GDM1 (cell line): ENCODE results near the gene GJB2.
"Not testable (repeated sequence)": the region's sequence is repeated elsewhere in the genome, so short reads cannot be mapped to it uniquely, and the experiment has no call there.

Source experiments
- DNase-seq: peaks from one replicate; lab custom pipeline; 2025; lab: John Stamatoyannopoulos, UW

The GJB2 gene

DNA sequence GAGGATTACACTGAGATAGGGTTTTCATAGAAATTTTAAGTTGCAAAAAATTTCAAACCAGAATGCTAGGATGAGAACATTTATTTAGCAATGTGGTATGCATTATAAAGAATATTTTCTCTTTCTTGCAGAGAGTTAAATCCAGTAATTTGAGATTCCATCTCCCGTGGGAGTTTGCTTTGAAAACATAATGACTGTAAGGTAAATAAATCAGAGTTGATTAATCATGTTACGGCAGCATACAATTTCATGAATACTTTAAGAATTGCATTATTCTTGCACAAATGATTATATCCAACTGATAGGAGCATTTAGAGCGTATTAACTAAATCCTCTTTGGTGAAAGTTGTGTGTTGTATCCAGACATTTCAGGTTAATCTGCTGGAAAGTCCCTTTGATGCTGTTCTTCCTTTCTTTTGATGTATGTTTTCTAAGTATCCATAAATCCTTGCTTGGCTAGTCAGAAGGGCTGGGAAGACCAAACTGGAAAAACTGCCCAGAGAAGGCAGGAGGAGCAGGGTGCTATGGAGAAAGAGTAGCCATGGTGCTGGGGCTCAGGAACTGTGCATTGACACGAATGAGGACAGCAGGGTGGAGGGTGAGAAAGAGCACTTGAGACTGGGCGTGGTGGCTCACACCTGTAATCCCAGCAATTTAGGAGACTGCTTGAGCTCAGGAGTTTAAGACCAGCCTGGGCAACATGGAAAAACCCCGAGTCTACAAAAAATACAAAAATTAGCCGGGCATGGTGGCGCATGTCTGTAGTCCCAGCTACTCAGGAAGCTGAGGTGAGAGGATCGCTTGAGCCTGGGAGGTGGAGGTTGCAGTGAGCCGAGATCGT lies 27.1 kb downstream of the GJB2 start:
- no peak for DNase-seq

DNA sequence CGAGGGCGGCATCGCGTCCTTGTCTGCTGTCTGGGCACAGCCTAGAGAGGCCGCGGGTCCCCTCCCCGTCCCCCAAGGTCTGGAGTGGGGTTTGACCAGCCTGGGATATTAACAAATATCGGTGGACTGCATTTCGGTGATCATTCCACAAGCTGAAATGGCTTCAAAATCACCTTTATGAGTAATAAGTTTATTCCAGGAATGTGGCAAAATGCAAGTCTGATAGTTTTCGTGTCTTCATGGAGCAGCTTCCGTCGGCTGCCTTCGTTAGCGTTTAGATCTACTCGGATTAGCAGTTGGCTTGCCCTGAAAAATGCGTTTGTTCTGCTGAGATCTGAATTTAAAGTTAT lies 30.8 kb downstream of the GJB2 start:
- no peak for DNase-seq

DNA sequence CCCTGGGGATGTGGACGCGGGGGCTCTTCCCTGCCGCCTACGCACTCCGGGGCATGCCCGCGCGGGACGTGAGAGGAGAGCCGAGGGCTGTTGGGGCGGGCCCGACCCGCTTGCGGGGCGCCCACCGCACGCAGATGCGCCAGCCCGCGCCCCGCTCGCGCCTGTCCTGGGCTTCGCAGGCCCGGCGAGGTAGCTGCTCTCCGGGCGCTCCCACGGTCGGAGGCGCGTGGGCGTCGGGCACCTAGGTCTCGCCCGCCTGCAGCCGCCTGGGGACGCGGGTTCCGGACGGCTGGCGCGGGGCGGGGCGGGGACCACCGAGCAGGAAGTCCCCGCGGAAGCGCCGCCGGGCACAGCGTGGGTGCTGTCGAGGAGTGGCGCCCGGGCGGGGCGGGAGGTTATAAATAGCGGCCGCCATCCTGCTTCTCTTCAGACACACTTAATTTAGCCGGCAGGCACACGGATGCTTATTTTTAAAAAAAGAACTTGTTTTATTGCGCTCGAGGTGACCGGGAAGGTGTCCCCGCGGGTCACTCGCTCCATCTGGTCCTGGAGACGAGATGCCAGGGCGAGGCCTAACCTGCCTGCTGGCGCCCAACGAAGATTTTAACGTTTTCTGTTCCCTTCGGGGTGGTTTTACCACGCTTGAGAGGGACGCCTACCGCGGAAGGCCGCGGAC lies 31.3 kb downstream of the GJB2 start:
- DNase-seq = peak; percentile 18

DNA sequence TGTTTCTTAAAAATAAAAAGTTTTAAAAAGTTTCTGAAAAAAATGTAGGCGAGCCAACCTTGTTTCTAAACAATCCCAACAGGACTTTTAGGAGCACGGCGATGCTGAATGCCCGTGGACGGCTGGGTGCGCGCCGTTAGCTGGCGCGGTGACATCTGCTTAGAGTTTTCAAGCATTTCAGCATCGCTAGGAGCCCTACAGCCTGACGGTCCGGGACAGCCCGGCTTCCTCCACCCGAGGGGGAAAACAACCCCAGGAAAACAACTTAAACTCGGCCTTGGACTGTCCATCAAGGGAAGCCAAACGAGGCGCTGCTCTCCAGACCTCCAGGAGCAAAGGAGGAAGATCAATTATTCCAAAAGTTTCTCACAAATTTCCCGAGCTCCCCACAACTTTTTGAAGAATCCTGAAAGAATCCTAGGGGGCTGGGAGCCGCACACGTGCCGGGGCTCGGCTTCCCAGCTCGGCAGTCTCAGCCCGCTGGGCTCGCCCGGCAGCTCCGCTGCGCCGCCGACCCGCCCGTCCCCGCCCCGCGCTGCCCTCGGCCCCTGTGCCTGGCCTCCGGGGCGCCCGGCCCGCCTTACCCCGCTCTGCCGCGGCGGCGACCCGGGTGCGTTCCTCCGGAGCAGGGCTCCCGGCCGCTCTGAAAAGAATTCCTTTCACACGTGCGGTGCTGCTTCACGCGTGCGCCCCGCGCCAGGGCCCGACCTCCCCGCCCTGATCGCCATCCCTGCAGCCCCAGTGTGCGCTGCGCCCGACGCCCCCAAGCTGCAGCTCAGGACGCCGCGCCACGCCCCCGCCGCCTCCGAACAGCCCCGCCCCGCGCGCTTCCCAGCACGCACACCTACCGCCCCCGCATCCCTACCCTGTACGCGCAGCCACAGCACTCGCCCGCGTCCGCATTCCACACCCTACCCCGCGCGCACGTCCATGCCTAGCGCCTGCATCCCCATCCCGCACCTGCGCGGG lies 32.1 kb downstream of the GJB2 start, which contains the start of gene GJA3:
Gene GJA3 (minus strand): TSS at position 747 of the 969 bp plus-strand sequence. CDS start 17,764 bp downstream, outside the sequence.
- DNase-seq = peak; percentile 6

DNA sequence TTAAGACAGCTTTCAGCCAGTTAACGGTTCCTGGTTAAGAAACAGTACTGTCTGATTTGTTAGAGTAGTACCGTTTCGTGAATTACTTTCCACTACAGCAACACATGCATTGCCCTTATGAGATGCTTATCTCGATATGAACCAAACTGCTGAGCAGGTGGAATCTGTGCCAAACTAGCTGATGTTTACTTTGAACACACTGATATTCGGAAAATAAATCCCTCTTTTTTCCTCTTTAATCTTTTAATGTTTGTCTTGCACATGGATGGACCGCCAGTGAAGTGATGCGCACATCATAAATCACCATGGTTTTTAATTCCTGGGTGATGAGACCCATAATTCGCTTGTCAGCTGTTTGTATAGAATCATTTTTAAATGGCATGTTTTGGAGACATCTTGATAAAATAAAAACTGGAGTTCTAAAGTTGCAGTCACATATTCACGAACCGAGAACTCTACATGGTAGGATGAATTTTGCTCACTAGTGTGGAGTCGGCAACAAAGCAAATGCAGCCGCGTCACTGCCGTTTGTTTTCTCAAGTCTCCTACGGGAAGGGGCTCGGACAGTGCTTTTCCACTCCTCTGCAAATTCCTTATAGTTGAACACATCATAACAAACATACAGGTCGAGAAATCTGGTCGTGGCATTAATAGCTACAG lies 33.0 kb downstream of the GJB2 start:
- DNase-seq = no peak

DNA sequence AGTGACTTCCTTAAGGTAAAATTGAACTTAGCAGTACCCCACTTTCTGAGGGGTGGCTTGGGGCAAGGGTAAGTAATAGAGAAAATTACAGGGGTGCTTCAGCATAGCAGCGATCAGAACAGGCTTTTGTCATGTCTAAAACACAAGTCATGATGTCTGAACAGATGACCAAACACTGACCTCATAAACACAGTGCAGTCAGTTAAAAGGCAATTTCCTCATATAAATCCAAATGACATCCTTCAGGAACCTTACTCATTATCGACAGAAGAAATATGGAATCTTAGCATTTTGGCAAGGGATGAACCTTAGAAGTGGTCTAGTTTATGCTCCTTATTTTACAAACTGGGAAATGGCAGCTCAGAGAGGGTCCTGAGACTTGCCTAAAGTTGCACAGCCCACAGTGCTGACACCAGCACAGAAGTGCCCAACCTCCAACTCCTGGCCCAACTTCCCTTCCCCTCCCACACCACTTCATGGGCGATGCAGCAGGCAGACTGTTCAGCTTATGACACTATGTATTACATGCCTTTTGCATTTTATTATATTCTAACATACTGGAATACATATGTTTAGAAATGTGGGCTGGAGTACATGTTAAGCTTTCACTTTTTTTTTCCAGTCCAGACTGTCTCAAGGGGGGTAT lies 35.5 kb downstream of the GJB2 start:
- peak; percentile 23 for DNase-seq

DNA sequence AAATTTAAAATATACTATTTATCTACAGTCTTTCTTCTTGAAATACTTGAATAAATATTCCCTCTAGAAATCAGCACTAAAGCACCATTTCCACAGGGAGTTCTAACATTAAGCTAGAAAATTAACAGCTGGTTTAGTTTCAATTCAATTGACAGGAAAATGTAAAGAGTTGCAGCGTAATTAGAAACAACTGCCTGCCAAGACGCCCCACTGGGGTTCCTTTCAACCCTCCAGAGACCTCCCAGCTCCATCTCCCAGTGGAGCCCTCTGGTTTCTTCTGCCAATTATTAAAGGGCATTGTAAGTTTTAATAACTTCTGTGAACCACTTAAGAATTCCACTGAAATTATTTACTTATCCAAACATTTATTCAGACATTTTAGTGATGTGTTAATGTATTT lies 36.0 kb downstream of the GJB2 start:
- DNase-seq = no peak

DNA sequence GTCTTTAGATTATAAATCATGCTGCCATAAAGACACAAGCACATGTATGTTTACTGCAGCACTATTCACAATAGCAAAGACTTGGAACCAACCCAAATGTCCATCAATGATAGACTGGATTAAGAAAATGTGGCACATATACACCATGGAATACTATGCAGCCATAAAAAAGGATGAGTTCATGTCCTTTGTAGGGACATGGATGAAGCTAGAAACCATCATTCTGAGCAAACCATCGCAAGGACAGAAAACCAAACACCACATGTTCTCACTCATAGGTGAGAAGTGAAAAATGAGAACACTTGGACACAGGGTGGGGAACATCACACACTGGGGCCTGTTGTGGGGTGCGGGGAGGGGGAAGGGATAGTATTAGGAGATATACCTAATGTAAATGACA lies 39.4 kb downstream of the GJB2 start:
- not testable (repeated sequence) for DNase-seq

DNA sequence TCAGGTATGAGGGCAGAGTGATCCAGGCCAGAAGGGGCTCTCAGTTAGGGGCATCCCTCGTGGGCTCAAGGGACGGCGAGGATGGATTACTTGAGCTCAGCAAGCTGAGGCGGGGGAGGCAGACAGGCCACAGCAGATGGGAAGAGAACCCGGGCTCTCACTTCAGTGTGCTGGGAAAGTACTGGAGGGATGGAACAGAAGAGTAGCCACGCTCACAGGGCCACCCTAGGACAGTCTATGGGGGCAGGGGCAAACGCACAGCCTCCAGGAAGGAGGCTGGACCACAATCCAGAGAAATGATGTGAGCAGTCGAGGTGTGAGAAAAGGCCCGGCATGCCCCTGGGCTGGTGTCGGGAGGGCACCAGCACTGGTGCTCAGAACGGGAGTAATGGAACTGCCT lies 41.1 kb downstream of the GJB2 start:
- DNase-seq = no peak

DNA sequence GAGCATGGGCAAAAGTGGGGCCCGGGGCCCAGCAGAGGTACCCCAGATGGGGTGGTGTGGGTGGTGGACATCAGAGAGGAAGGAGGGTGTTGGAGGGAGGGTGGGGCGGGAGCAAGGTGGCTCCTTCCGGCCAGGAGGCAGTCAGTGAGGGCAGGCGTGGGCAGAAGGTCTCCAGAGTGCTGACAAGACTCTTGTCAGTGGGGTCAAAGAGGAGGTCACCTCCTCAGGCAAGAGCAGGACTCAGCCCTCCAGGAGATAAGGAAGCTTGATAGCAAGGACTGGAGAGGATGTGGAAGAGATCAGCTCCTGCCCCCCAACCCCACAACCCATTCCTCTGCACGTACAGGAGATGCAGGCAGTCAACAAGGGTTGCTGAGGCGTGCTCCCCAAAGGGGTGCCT lies 41.7 kb downstream of the GJB2 start:
- DNase-seq = no peak

DNA sequence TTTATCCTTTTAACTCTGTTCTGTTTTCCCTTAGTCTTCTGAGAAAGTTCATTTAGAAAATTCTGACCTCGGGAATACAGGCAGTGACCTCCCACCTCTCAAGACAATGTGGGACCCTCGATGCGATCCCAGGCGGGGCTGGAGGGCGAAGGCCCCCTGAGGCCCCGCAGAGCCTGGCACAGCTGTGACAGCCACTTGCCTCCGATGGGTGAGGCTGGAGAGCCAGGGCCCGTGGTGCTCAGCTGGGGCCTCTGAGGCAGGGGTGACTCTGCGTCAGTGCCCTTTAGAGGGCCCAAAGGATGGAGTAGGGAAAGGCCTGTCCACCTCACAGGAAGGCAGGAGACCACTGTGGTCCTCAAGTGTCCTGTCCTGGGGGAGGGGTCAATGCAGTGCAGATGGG lies 42.2 kb downstream of the GJB2 start:
- DNase-seq = no peak

DNA sequence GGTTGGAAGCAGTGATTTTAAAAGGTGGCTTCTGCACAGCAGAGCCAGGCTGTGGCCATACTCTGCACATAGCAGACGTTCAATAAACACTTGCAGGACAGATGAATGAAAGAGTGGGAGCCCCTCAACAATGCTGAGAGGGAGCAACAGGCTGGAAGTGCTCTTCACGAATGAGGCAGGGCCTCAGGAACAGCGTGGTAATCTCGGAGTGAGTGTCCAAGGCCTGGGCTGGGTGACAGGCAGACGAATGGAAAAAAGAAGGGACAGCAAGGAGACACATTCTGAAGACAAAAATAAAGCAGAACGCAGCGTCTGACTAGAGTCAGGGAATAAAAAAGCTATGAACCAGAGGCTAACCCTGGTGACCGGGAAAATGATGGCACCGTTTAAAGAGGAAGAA lies 43.0 kb downstream of the GJB2 start:
- DNase-seq = no peak

DNA sequence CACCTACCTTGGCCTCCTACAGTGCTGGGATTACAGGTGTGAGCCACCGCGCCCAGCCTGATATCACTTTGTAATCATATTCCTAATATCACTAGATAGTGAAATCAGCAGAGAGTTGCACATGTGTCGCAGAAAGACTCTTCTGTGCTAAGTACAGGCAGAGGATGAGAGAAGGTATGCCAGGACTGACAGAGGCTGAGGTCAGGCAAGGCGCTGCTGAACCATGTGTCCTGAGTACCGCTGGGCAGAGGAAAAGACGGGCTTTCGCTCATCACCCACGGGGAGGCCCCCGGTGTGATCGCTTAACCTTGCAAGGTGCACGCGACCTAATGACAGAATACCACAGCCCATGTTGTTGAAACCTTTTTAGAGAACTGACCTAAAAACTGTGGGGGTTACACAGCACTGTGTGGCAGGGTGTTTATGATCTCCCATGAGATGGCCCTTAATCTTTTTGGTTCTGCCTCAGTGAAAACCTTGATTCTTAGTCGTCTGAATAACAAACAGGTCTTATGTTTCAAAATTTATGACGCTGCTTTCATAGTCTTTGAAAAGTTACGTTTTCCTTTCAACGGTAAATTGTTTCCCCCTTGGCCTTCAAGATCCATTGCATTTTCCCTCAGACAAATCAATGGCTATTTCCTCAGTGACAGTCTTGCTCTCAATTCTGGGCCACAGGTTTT lies 44.1 kb downstream of the GJB2 start:
- DNase-seq = no peak

DNA sequence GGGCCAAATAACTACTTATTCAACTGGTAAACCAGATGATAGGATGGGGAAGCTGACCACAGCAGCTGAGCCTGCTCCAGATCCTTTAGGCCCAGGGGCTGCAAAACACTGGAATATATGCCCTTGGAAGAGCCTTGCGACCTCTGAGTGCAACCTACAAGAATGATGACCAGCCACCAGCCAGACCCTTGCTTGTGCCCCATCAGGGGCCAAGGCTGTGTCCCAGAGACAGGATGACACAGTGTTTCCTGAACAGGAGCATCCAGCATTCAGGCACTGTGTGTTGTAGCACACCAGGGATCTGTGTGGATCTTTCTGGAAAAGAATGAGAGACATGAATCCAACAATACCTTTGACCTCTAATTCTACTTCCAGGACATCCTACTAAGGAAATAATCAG lies 46.4 kb downstream of the GJB2 start:
- DNase-seq = no peak

DNA sequence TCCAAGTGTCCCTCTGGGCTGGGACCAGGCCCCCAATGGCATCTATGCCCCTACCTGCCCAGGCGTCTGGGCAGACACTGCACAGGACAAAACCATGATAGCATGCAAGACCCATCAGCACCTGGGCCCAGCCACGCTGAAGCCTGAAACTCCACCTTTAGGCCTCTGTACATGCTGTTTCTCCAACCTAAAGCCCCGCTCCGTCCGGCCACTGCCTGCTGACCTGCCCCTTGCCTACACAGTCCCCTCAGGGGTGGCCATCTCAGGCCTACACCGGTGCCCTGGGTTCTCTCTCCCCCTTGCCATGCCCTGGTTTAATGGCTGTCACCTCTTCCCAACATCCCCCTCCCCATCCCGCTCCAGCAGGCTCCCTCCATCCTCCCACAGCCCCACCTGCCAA lies 47.2 kb downstream of the GJB2 start:
- DNase-seq = no peak

DNA sequence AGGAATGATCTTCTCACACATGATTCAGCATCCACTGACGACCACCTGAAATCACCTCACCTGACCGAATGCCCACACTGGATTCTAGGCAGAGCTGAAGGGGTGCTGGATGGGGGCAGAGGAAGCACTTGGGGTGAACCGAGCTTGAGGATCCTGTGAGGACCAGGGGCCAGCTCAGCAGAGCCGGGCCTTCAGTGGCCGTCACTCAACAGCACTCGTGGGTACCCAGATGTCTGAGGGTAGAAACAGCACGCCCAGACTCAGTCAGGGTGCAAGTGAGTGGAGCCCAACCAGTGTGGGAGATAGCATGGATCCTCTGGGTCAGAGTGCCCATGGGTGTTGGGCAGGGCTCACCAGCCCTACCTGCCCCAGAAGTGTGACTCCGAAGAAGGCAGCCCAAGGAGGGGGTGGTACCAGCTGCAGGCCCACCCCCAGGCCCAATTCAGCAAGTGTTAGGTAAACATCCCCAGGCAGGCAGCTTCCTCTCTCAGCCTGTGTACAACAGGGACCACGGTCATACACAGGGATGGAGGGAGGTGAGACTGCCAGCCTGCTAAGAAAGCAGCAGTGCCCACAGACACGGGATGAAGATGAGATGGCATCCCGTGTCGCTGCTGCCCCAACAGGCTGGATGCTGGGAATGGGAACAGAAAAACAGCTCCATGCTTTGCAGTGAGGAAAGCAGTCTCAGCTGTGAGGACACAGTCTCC lies 48.4 kb downstream of the GJB2 start:
- DNase-seq = no peak

DNA sequence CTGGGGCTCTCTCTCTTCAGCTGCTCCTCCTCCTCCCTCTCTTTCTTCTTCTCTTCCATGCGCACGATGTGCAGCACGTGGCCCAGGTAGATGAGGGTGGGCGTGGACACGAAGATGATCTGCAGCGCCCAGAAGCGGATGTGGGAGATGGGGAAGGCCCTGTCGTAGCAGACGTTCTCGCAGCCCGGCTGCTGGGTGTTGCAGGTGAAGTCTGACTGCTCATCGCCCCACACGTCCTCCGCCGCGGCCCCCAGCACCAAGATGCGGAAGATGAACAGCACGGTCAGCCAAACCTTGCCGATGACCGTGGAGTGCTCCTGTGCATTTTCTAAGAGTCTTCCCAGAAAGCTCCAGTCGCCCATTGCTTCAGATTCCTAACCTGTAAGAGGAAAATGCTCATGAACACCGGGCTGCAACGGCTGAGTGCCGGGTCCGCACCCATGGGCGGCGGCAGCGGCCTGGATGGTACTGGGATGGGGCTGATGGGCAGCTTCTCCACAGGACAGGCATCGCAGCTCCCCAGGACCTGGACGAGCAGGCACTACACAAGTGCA lies 49.7 kb downstream of the GJB2 start:
- DNase-seq = no peak

DNA sequence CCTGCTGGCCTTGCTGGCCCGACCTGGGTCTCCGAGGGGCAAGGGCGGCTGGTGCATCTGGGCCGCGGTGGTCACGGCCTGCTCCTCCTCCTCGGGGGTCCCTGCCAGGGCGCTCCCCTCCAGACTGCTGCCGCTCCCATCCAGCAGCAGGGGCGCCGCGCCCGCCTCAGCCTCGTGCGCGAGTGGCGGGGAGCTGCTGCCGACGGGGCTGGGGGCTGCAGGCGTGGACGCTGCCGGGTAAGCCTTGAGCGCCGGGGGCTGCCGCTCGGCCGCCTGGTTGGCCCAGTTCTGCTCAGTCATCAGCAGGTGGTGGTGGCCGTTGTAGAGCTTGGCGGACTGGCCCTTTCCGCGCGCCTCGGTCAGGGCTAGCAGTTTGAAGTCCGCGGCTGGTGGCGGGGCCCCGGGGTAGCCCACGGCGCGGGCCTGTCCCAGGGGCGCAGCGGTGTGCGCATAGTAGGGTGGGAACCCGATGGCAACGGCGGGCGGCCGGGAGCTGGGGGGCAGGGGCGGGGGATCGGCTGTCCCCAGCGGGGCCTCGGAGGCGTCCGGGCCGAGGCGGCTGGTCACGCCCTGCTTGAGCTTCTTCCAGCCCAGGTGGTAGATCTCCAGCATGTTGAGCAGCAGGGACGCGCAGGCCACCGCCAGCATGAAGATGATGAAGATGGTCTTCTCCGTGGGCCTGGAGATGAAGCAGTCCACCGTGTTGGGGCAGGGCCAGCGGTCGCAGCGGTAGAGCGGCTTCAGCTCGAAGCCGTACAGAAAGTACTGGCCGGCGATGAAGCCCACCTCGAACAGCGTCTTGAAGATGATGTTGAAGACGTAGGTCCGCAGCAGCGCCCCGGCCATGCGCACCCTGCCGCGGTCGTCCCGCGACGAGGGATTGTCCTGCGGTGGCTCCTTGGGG lies 50.5 kb downstream of the GJB2 start:
- DNase-seq = no peak
